Gastroesophageal sphincter (tissue), 3 donors: Measurements from ENCODE around the gene TFEB.

Experiments used
- CTCF ChIP-seq, 4 experiments: fragments of 200-600 bp in 2 of 4; fragments of 450-650 bp in 2 of 4; sonication (generic) in 1 of 4; IDR thresholded peaks; one replicate each; pipeline ENCODE4 v1.5.1; 2017 to 2019; ENCODE audit warnings: antibody characterized with exemption in 4 of 4, mild to moderate bottlenecking in 2 of 4, moderate library complexity in 2 of 4
- POLR2A ChIP-seq, 2 donors: fragments of 450-650 bp; IDR thresholded peaks; one replicate each; pipeline ENCODE4 v1.6.1; 2017; ENCODE audit warnings: antibody characterized with exemption in 2 of 2, mild to moderate bottlenecking in 2 of 2, moderate library complexity in 1 of 2
- POLR2AphosphoS5 ChIP-seq: sonication (generic); formaldehyde crosslinking; IDR thresholded peaks from one replicate; pipeline ENCODE4 v1.6.1; 2017; ENCODE audit warnings: antibody characterized with exemption

GRCh38 chr6:41779788-41780550 lies 44.6 kb upstream of the TFEB start, which contains the start of gene FRS3:
- TF ChIP-seq CTCF (IDR thresholded peaks at IDR 0.05) (peak; percentile 78 to 95 (median 88)), POLR2A (IDR thresholded peaks at IDR 0.05) (peak; percentile 25 to 56), POLR2AphosphoS5 (peak; percentile 52)
